ENCODE data around the gene HSD17B13. TPM values are rescaled to one million over a fixed set of nuclear protein-coding genes. Genes with fewer than 3 reads are reported as not detected.
A peak's percentile ranks its signal among the peaks of the same experiment; 100 is the strongest.

HSD17B13 gene
- total and polyA plus RNA-seq, 2 of the 13 experiments (the other 11 are each of a cell fraction or from before 2014, with no cell fraction given): 0.04 to 0.15 TPM

DNA sequence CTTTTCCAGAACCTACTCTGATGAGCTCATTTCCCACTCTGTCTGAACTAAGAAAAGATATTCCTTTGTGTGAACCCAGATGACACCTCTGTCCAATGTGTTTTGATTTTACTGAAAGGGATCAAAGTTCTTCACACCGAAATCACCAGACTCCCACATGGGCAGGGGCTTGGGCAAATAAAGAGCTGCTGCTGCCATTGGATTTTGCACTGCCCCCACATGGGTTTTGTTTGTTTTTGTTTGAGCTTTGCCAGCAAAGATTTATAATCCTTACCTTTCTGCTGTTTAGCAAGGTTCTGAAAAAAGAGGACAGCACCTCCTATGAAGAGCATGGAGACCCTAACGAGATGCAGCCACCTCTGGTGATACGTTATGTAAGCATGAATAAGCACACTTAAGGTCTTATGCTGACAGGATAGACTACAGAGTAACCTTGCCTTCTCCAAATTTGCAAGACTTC, 44.3 kb downstream of the HSD17B13 start (continued):
- TF ChIP-seq TOPORS (CRISPR knock-in tag; IDR thresholded peaks at IDR 0.05) (peak; percentile 73; the same call in 1 of the 2 replicates), PPARG (CRISPR knock-in tag; conservative IDR thresholded peaks at IDR 0.05) (peak; percentile 53; the same call in 1 of the 2 replicates), ZBTB33 (CRISPR knock-in tag; IDR thresholded peaks at IDR 0.05) (peak; percentile 46; the same call in 1 of the 2 replicates), HMG20B (CRISPR knock-in tag; conservative IDR thresholded peaks at IDR 0.05) (peak; percentile 96), ZSCAN9 (CRISPR knock-in tag; IDR thresholded peaks at IDR 0.05; ENCODE audit: borderline replicate concordance) (peak; percentile 92), RAD21 (CRISPR knock-in tag; IDR thresholded peaks at IDR 0.05) (no peak), ZNF407 (CRISPR knock-in tag; IDR thresholded peaks at IDR 0.05; ENCODE audit: not compliant biosample characterization) (no peak), ZNF232 (CRISPR knock-in tag; IDR thresholded peaks at IDR 0.05; ENCODE audit: borderline replicate concordance) (peak; percentile 55; the same call in 1 of the 2 replicates), ZFP1 (CRISPR knock-in tag; IDR thresholded peaks at IDR 0.05) (peak; percentile 96), ZSCAN12 (CRISPR knock-in tag; IDR thresholded peaks at IDR 0.05) (no peak), ZBTB34 (CRISPR knock-in tag; IDR thresholded peaks at IDR 0.05) (peak; percentile 97), CREM (IDR thresholded peaks at IDR 0.05) (peak; percentile 81), CREM (CRISPR knock-in tag; IDR thresholded peaks at IDR 0.05) (no peak), MIER2 (CRISPR knock-in tag; IDR thresholded peaks at IDR 0.05) (peak; percentile 80; the same call in 1 of the 2 replicates)
- TF ChIP-seq, protein P1, sequence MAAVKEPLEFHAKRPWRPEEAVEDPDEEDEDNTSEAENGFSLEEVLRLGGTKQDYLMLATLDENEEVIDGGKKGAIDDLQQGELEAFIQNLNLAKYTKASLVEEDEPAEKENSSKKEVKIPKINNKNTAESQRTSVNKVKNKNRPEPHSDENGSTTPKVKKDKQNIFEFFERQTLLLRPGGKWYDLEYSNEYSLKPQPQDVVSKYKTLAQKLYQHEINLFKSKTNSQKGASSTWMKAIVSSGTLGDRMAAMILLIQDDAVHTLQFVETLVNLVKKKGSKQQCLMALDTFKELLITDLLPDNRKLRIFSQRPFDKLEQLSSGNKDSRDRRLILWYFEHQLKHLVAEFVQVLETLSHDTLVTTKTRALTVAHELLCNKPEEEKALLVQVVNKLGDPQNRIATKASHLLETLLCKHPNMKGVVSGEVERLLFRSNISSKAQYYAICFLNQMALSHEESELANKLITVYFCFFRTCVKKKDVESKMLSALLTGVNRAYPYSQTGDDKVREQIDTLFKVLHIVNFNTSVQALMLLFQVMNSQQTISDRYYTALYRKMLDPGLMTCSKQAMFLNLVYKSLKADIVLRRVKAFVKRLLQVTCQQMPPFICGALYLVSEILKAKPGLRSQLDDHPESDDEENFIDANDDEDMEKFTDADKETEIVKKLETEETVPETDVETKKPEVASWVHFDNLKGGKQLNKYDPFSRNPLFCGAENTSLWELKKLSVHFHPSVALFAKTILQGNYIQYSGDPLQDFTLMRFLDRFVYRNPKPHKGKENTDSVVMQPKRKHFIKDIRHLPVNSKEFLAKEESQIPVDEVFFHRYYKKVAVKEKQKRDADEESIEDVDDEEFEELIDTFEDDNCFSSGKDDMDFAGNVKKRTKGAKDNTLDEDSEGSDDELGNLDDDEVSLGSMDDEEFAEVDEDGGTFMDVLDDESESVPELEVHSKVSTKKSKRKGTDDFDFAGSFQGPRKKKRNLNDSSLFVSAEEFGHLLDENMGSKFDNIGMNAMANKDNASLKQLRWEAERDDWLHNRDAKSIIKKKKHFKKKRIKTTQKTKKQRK (IDR thresholded peaks at IDR 0.05; ENCODE audit: low read length): no peak
